HEK293 (cell line): ENCODE results near the gene WAC.
A peak's percentile ranks its signal among the peaks of the same experiment; 100 is the strongest.

ENCODE experiments used
- BCL11A ChIP-seq: fragments of 450-650 bp; formaldehyde crosslinking; IDR thresholded peaks from 2 replicates; pipeline ENCODE4 v1.5.1; 2016; ENCODE audit warnings: low read depth, missing biosample characterization, missing genetic modification characterization
- HOXA7 ChIP-seq: sonication (generic); formaldehyde crosslinking; IDR thresholded peaks from 2 replicates; pipeline ENCODE4 v1.8.1; 2022; ENCODE audit warnings: missing genetic modification reagents, borderline replicate concordance
- HOXC10 ChIP-seq: sonication (generic); formaldehyde crosslinking; IDR thresholded peaks from 2 replicates; pipeline ENCODE4 v1.8.1; 2023; ENCODE audit warnings: mild to moderate bottlenecking, missing genetic modification reagents
- KLF17 ChIP-seq: fragments of 450-650 bp; formaldehyde crosslinking; IDR thresholded peaks from 2 replicates; pipeline ENCODE4 v1.5.1; 2016; ENCODE audit warnings: missing biosample characterization, missing genetic modification characterization
- KLF8 ChIP-seq: fragments of 450-650 bp; formaldehyde crosslinking; IDR thresholded peaks from 2 replicates; pipeline ENCODE4 v1.5.1; 2016; ENCODE audit warnings: missing biosample characterization, missing genetic modification characterization
- PRDM1 ChIP-seq: fragments of 450-650 bp; formaldehyde crosslinking; IDR thresholded peaks from 2 replicates; pipeline ENCODE4; 2016; ENCODE audit warnings: missing biosample characterization, missing genetic modification characterization
- PRDM2 ChIP-seq: fragments of 450-650 bp; formaldehyde crosslinking; IDR thresholded peaks from 2 replicates; pipeline ENCODE4 v1.5.1; 2016; ENCODE audit warnings: missing biosample characterization, missing genetic modification characterization, borderline replicate concordance
- PRDM6 ChIP-seq: fragments of 450-650 bp; formaldehyde crosslinking; IDR thresholded peaks from 2 replicates; pipeline ENCODE4 v1.5.1; 2017; ENCODE audit warnings: missing biosample characterization, missing genetic modification characterization
- RBAK ChIP-seq: fragments of 450-650 bp; formaldehyde crosslinking; IDR thresholded peaks from 2 replicates; pipeline ENCODE4 v1.5.1; 2016; ENCODE audit warnings: missing biosample characterization, missing genetic modification characterization
- SP2 ChIP-seq: fragments of 450-650 bp; formaldehyde crosslinking; IDR thresholded peaks from 2 replicates; pipeline ENCODE4 v1.5.1; 2016; ENCODE audit warnings: missing biosample characterization, missing genetic modification characterization
- TRIM28 ChIP-seq: IDR thresholded peaks from 2 replicates; pipeline ENCODE4 v1.6.1; 2011; ENCODE audit warnings: low read length, control low read depth, borderline replicate concordance
- YY1 ChIP-seq: fragments of 450-650 bp; formaldehyde crosslinking; IDR thresholded peaks from 2 replicates; pipeline ENCODE4 v1.5.1; 2018; ENCODE audit warnings: missing biosample characterization, missing genetic modification characterization
- ZBTB20 ChIP-seq: fragments of 450-650 bp; formaldehyde crosslinking; IDR thresholded peaks from 2 replicates; pipeline ENCODE4 v1.5.1; 2016; ENCODE audit warnings: missing biosample characterization, missing genetic modification characterization
- ZFHX2 ChIP-seq: fragments of 450-650 bp; formaldehyde crosslinking; conservative IDR thresholded peaks from 2 replicates; pipeline ENCODE4 v1.5.1; 2016; ENCODE audit warnings: missing biosample characterization, missing genetic modification characterization
- ZFP41 ChIP-seq: fragments of 450-650 bp; formaldehyde crosslinking; IDR thresholded peaks from 2 replicates; pipeline ENCODE4 v1.5.1; 2016; ENCODE audit warnings: missing biosample characterization, missing genetic modification characterization, borderline replicate concordance
- ZFP69B ChIP-seq: fragments of 450-650 bp; formaldehyde crosslinking; IDR thresholded peaks from 2 replicates; pipeline ENCODE4 v1.5.1; 2016; ENCODE audit warnings: missing biosample characterization, missing genetic modification characterization
- ZNF112 ChIP-seq: fragments of 450-650 bp; formaldehyde crosslinking; IDR thresholded peaks from 2 replicates; pipeline ENCODE4 v1.5.0; 2017; ENCODE audit warnings: missing biosample characterization, missing genetic modification characterization
- ZNF132 ChIP-seq: fragments of 450-650 bp; formaldehyde crosslinking; IDR thresholded peaks from 2 replicates; pipeline ENCODE4 v1.5.1; 2017; ENCODE audit warnings: missing biosample characterization, missing genetic modification characterization, borderline replicate concordance
- ZNF146 ChIP-seq: fragments of 450-650 bp; formaldehyde crosslinking; IDR thresholded peaks from 2 replicates; pipeline ENCODE4 v1.5.1; 2016; ENCODE audit warnings: missing biosample characterization, missing genetic modification characterization
- ZNF266 ChIP-seq: fragments of 450-650 bp; formaldehyde crosslinking; IDR thresholded peaks from 2 replicates; pipeline ENCODE4 v1.5.1; 2016; ENCODE audit warnings: missing biosample characterization, missing genetic modification characterization, low read depth
- ZNF324 ChIP-seq: fragments of 450-650 bp; formaldehyde crosslinking; IDR thresholded peaks from 2 replicates; pipeline ENCODE4 v1.5.1; 2016; ENCODE audit warnings: missing biosample characterization, missing genetic modification characterization
- ZNF350 ChIP-seq: fragments of 450-650 bp; formaldehyde crosslinking; IDR thresholded peaks from 2 replicates; pipeline ENCODE4 v1.5.0; 2017; ENCODE audit warnings: missing biosample characterization, mild to moderate bottlenecking, missing genetic modification characterization
- ZNF529 ChIP-seq: fragments of 450-650 bp; formaldehyde crosslinking; IDR thresholded peaks from 2 replicates; pipeline ENCODE4 v1.5.1; 2017; ENCODE audit warnings: missing genetic modification characterization, missing biosample characterization; ENCODE audit not compliant: insufficient replicate concordance
- ZNF555 ChIP-seq: fragments of 450-650 bp; formaldehyde crosslinking; conservative IDR thresholded peaks from 2 replicates; pipeline ENCODE4 v1.5.1; 2017; ENCODE audit warnings: missing biosample characterization, mild to moderate bottlenecking, missing genetic modification characterization, inconsistent platforms
- TF ChIP-seq, protein P1 (sequence below): fragments of 450-650 bp; formaldehyde crosslinking; conservative IDR thresholded peaks from 2 replicates; pipeline ENCODE4 v1.5.1; 2016; ENCODE audit warnings: low read depth, missing biosample characterization, missing genetic modification characterization

The WAC gene

DNA sequence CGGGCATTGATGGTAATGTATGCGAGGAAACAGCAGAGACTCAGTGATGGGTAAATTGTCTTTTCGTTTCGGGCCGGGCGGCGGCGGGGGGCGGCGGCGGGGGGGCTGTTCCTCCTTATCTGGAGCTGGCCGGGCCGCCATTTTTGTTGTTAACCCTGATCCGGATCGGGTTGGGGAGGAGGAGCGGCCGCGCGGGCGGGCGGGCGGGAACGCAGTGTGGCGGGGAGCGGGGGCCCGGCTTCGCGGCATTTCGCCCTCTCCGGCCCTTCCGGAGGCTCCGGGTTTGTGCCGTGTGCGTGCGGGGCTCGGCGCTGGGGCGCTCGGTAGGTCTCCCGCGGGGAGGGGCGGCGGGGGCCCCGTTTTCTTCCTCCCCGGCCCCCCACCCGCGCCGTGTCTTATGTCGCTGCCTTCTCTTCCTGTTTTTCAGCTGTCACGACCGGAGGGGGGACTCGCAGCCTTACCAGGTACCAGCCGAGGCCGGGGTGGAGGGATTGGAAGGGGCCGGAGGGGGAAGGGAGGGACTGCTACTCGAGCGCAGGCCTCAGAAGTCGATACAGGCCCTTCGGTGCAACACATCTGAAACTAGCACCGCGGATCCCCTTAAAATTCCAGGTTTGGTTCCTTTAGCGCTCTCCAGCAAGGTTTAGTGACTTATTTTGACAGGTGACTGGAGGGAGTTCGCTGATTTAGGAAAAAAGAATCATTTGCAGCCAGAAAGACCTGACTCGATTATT is 820 bp downstream of the WAC start (continued):
- no peak for TF ChIP-seq HOXC10 (CRISPR knock-in tag)
- no peak for TF ChIP-seq BCL11A
- no peak for TF ChIP-seq ZFHX2 (tag by site-specific recombination)
- TF ChIP-seq RBAK (tag by site-specific recombination): no peak
- TF ChIP-seq, protein P1, sequence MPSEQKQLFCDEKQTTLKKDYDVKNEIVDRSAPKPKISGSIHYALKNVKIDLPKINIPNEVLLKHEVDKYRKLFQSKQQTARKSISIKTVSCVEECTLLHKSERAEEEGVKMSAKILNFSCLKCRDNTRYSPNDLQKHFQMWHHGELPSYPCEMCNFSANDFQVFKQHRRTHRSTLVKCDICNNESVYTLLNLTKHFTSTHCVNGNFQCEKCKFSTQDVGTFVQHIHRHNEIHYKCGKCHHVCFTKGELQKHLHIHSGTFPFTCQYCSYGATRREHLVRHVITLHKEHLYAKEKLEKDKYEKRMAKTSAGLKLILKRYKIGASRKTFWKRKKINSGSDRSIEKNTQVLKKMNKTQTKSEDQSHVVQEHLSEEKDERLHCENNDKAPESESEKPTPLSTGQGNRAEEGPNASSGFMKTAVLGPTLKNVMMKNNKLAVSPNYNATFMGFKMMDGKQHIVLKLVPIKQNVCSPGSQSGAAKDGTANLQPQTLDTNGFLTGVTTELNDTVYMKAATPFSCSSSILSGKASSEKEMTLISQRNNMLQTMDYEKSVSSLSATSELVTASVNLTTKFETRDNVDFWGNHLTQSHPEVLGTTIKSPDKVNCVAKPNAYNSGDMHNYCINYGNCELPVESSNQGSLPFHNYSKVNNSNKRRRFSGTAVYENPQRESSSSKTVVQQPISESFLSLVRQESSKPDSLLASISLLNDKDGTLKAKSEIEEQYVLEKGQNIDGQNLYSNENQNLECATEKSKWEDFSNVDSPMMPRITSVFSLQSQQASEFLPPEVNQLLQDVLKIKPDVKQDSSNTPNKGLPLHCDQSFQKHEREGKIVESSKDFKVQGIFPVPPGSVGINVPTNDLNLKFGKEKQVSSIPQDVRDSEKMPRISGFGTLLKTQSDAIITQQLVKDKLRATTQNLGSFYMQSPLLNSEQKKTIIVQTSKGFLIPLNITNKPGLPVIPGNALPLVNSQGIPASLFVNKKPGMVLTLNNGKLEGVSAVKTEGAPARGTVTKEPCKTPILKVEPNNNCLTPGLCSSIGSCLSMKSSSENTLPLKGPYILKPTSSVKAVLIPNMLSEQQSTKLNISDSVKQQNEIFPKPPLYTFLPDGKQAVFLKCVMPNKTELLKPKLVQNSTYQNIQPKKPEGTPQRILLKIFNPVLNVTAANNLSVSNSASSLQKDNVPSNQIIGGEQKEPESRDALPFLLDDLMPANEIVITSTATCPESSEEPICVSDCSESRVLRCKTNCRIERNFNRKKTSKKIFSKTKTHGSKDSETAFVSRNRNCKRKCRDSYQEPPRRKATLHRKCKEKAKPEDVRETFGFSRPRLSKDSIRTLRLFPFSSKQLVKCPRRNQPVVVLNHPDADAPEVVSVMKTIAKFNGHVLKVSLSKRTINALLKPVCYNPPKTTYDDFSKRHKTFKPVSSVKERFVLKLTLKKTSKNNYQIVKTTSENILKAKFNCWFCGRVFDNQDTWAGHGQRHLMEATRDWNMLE (tag by site-specific recombination): no peak
- TF ChIP-seq PRDM2 (tag by site-specific recombination): no peak
- no peak for TF ChIP-seq PRDM1 (tag by site-specific recombination)
- peak; percentile 36; the same call in 1 of the 2 replicates for TF ChIP-seq KLF8 (tag by site-specific recombination)
- no peak for TF ChIP-seq ZNF324 (tag by site-specific recombination)
- TF ChIP-seq TRIM28: no peak
- TF ChIP-seq ZBTB20 (tag by site-specific recombination): peak; percentile 40; the same call in 1 of the 2 replicates
- TF ChIP-seq HOXA7 (CRISPR knock-in tag): no peak
- TF ChIP-seq PRDM6: no peak
- TF ChIP-seq ZFP41 (tag by site-specific recombination): no peak
- no peak for TF ChIP-seq ZNF146 (tag by site-specific recombination)
- no peak for TF ChIP-seq ZNF266 (tag by site-specific recombination)
- TF ChIP-seq YY1 (tag by site-specific recombination): no peak
- TF ChIP-seq ZNF529: no peak
- TF ChIP-seq ZNF112 (tag by site-specific recombination): no peak
- TF ChIP-seq KLF17: peak; percentile 44; the same call in 1 of the 2 replicates
- no peak for TF ChIP-seq ZNF555
- no peak for TF ChIP-seq SP2 (tag by site-specific recombination)
- no peak for TF ChIP-seq ZNF132 (tag by site-specific recombination)
- TF ChIP-seq ZNF350: no peak
- no peak for TF ChIP-seq ZFP69B (tag by site-specific recombination)
